GM12878 (cell line): Measurements from ENCODE around the gene ERVW-1. TPM values are rescaled to one million over a fixed set of nuclear protein-coding genes. Genes with fewer than 3 reads are reported as not detected.

ENCODE experiments used
- ATAC-seq: fragments of 200-7000 bp; cut with Tn5 transposase; 3 replicates; pipeline ENCODE4 v1.9.1; 2020; ENCODE audit warnings: mild to moderate bottlenecking, moderate library complexity
- BruUV-seq: library from RNA; stranded (reverse); fragments of 400-500 nt; replicated peaks from 2 replicates; lab custom pipeline; 2021; lab: Mats Ljungman, UMichigan
- CTCF ChIA-PET: fragments of 300-600 bp; sonication (Branson Sonifier 250); formaldehyde crosslinking; extraction: SDS; loops from one replicate; lab custom pipeline; 2021; ENCODE audit warnings: inconsistent platforms; lab: Yijun Ruan, JAX
- POLR2A ChIA-PET: fragments of 350-600 bp; formaldehyde crosslinking; extraction: SDS; loops from one replicate; lab custom pipeline; 2021; ENCODE audit warnings: inconsistent platforms; lab: Charles Lee
- RAD21 ChIA-PET: fragments of 300-600 bp; sonication (Branson Sonifier 250); formaldehyde crosslinking; loops from one replicate; lab custom pipeline; 2023; ENCODE audit warnings: antibody characterized with exemption; ENCODE audit not compliant: unreplicated experiment; lab: Charles Lee
- SMC1A ChIA-PET: fragments of 300-600 bp; sonication (Branson Sonifier 250); formaldehyde crosslinking; loops from one replicate; lab custom pipeline; 2023; ENCODE audit not compliant: unreplicated experiment, uncharacterized antibody; lab: Charles Lee
- DNase-seq: peaks from one replicate; pipeline ENCODE4 v3.0.0-alpha.2; 2011; ENCODE audit warnings: low read depth, low spot score
- FAIRE-seq: peaks from 3 replicates; lab custom pipeline; 2011; peaks lifted over from hg19 to GRCh38; lab: Jason Lieb, UNC
- H2AFZ ChIP-seq: 2 replicates; pipeline ENCODE4 v1.6.0; 2011; ENCODE audit warnings: low read depth, low read length, control low read depth; ENCODE audit not compliant: control insufficient read depth
- H3K27ac ChIP-seq: 2 replicates; pipeline ENCODE4 v1.5.1; 2011; ENCODE audit warnings: control low read depth; ENCODE audit not compliant: control insufficient read depth, insufficient read depth
- H3K27me3 ChIP-seq, 2 experiments: replicated peaks in 1 of 2; 2 replicates each; pipeline versions ENCODE4 v1.6.0 to v1.6.1; 2011; ENCODE audit warnings: low read length in 1 of 2; ENCODE audit not compliant: control insufficient read depth in 2 of 2, insufficient read depth in 2 of 2
- H3K36me3 ChIP-seq, 2 experiments: 2 replicates each; pipeline ENCODE4 v1.5.1; 2011; ENCODE audit warnings: low read length in 1 of 2; ENCODE audit not compliant: control insufficient read depth in 2 of 2, insufficient read depth in 2 of 2
- H3K4me1 ChIP-seq: 2 replicates; pipeline ENCODE4 v1.6.1; 2011; ENCODE audit warnings: mild to moderate bottlenecking, low read length, moderate library complexity, mixed read lengths; ENCODE audit not compliant: control insufficient read depth, insufficient read depth
- H3K4me2 ChIP-seq: 2 replicates; pipeline ENCODE4 v1.6.0; 2011; ENCODE audit warnings: control low read depth; ENCODE audit not compliant: control insufficient read depth, insufficient read depth
- H3K4me3 ChIP-seq: fragments of 200-600 bp; sonication (generic); 2 replicates; pipeline ENCODE4 v1.5.1; 2016
- H3K79me2 ChIP-seq: 2 replicates; pipeline ENCODE4 v1.6.0; 2011; ENCODE audit warnings: low read length; ENCODE audit not compliant: control insufficient read depth, insufficient read depth
- H3K9ac ChIP-seq: 2 replicates; pipeline ENCODE4 v1.8.0; 2011; ENCODE audit warnings: low read length, control low read depth, mixed read lengths; ENCODE audit not compliant: control insufficient read depth, insufficient read depth
- H3K9me3 ChIP-seq: replicated peaks from 3 replicates; pipeline ENCODE4 v1.5.1; 2011; ENCODE audit warnings: mild to moderate bottlenecking, low read length; ENCODE audit not compliant: control insufficient read depth, insufficient read depth
- H4K20me1 ChIP-seq: 2 replicates; pipeline ENCODE4 v1.6.0; 2011; ENCODE audit not compliant: control insufficient read depth, insufficient read depth
- ATF2 ChIP-seq: IDR thresholded peaks from 2 replicates; pipeline ENCODE4 v1.6.1; 2012; ENCODE audit warnings: low read length, inconsistent platforms
- BHLHE40 ChIP-seq, 2 experiments: fragments of 450-650 bp in 1 of 2; IDR thresholded peaks; 2 replicates each; pipeline ENCODE4 v1.6.1; 2011 to 2017; ENCODE audit warnings: low read depth in 2 of 2, borderline replicate concordance in 1 of 2, improper control_type of control experiment in 1 of 2, low read length in 1 of 2, mild to moderate bottlenecking in 1 of 2
- POLR2A ChIP-seq: IDR thresholded peaks from 2 replicates; pipeline ENCODE4 v1.6.1; 2011; ENCODE audit warnings: low read depth, mild to moderate bottlenecking, low read length
- TAF1 ChIP-seq: IDR thresholded peaks from 2 replicates; pipeline ENCODE4 v1.6.1; 2011; ENCODE audit warnings: mild to moderate bottlenecking, low read depth, low read length, borderline replicate concordance
- TCF3 ChIP-seq: IDR thresholded peaks from 2 replicates; pipeline ENCODE4 v1.6.1; 2012; ENCODE audit warnings: low read depth, mild to moderate bottlenecking, low read length, borderline replicate concordance; ENCODE audit not compliant: insufficient read depth
- YY1 ChIP-seq: IDR thresholded peaks from 2 replicates; pipeline ENCODE4 v1.6.1; 2011; ENCODE audit warnings: low read depth, mild to moderate bottlenecking, low read length
- ZBTB11 ChIP-seq: fragments of 450-650 bp; formaldehyde crosslinking; IDR thresholded peaks from 2 replicates; pipeline ENCODE4 v1.5.0; 2022; ENCODE audit warnings: mild to moderate bottlenecking, missing genetic modification characterization
- WGBS: methylation state at CpG from one replicate; pipeline ENCODE4 v1.1.6; 2016; ENCODE audit warnings: low lambda C conversion rate; ENCODE audit not compliant: insufficient replicate concordance, insufficient coverage; ENCODE audit errors: missing lambda C conversion rate; 5-methylcytosine and 5-hydroxymethylcytosine counted together
- in situ Hi-C: fragments of 300-500 bp; cut with MboI; formaldehyde crosslinking; loops from 9 replicates; pipeline ENCODE4 v1.14.3; 2018; ENCODE audit warnings: mixed read lengths
- intact Hi-C: fragments of 100-400 bp; cut with micrococcal nuclease; formaldehyde crosslinking; loops from one replicate; pipeline ENCODE4 v1.14.2; 2022; ENCODE audit not compliant: unreplicated experiment
- polyA plus RNA-seq, 11 experiments: library from polyadenylated mRNA; depleted of rRNA in 4 of 11; unstranded in 6 of 11; stranded (reverse) in 5 of 11; fragments of >200 nt; fragmentation: Nextera tagmentation in 4 of 11; fragmentation: Illumina TruSeq in 1 of 11; extraction: Ambion mirVana in 4 of 11; extraction: Trizol in 1 of 11; gene quantifications; 1 replicate in 1 of 11; 2 replicates in 10 of 11; pipeline versions ENCODE4 v1.2.1 to v1.2.3, GENCODE V29; 2011 to 2016; ENCODE audit warnings: inconsistent platforms in 2 of 11, missing spikeins in 2 of 11, low read depth in 1 of 11
- total RNA-seq, 4 experiments: library from RNA; depleted of rRNA in 3 of 4; stranded (reverse); fragments of >200 nt in 3 of 4; fragmentation: Illumina TruSeq in 1 of 4; extraction: Trizol in 1 of 4; gene quantifications; 2 replicates each; pipeline versions ENCODE4 v1.2.1 to v1.2.3, GENCODE V29; 2013 to 2021
- TF ChIP-seq, protein P1 (sequence below): fragments of 450-650 bp; conservative IDR thresholded peaks from 2 replicates; pipeline ENCODE4 v1.6.1; 2017; ENCODE audit warnings: mild to moderate bottlenecking, moderate library complexity

The ERVW-1 gene
- total and polyA plus RNA-seq, 10 of the 15 experiments (the other 5 are each of a cell fraction or from before 2014, with no cell fraction given), result 0.05 TPM; not detected in 9

GRCh38 chr7:92447345-92448204 lies 30.2 kb downstream of the ERVW-1 start, which contains the start of gene GATAD1:
GATAD1 (plus strand) TSS chr7:92447482; CDS start chr7:92447730, 248 bp downstream.
- ChIA-PET CTCF (interaction anchor here (0.6 to 4.6 kb wide), 54 partner anchors 9 to 1850 kb away, joined by 3 to 86 read pairs (median 4); partner anchors contain the start of genes AKAP9, ANKIB1, CYP51A1 and KRIT1), SMC1A (interaction anchor here (0.6 to 3.0 kb wide), 25 partner anchors 14 to 1992 kb away, joined by 3 to 22 read pairs (median 4); partner anchors contain the start of genes AKAP9, ANKIB1, CYP51A1 and ERVW-1), RAD21 (interaction anchor here (0.6 to 3.1 kb wide), 23 partner anchors 14 to 1407 kb away, joined by 3 to 45 read pairs (median 4); partner anchors contain the start of genes AKAP9, ANKIB1, KRIT1 and LRRD1), POLR2A (interaction anchor here (0.5 to 2.1 kb wide), 14 partner anchors 10 to 1738 kb away, joined by 3 to 6 read pairs (median 4); partner anchors contain the start of genes AKAP9, ANKIB1, CYP51A1 and KRIT1)
- Histone ChIP-seq H4K20me1 (no peaks in the 10 kb centered on the region), H3K4me1 (no peaks in the 10 kb centered on the region), H3K9me3 (no peaks in the 10 kb centered on the region), H3K4me2 (peak within 1 kb of the TSS; percentile 73), H3K9ac (peak within 1 kb of the TSS; percentile 97), H2AFZ (peak within 1 kb of the TSS; percentile 96), H3K36me3 (peaks cover 2 to 11% of the 10 kb centered on the region in 2 experiments; a peak in 2 of 4 replicates), H3K27me3 (no peaks in the 10 kb centered on the region), H3K27ac (peak within 1 kb of the TSS; percentile 95), H3K4me3 (peak within 1 kb of the TSS; percentile 92), H3K79me2 (peaks cover 17% of the 10 kb centered on the region)
- FAIRE-seq, result no peak
- no peak for DNase-seq
- ATAC-seq, result peak; percentile 91
- WGBS, result 1% methylated on average over 44 of the region's 87 CpGs
- BruUV-seq, result TSS peak; percentile 53
- in situ Hi-C loops (loop anchor here (5.0 to 25.0 kb wide), 2 partner anchors 615 to 1360 kb away; no protein-coding TSS in a partner anchor), intact Hi-C loops (loop anchor here (1.0 to 10.0 kb wide), 7 partner anchors 23 to 617 kb away; partner anchors contain the start of genes AKAP9, ANKIB1, CYP51A1 and KRIT1)
- TF ChIP-seq, protein P1, sequence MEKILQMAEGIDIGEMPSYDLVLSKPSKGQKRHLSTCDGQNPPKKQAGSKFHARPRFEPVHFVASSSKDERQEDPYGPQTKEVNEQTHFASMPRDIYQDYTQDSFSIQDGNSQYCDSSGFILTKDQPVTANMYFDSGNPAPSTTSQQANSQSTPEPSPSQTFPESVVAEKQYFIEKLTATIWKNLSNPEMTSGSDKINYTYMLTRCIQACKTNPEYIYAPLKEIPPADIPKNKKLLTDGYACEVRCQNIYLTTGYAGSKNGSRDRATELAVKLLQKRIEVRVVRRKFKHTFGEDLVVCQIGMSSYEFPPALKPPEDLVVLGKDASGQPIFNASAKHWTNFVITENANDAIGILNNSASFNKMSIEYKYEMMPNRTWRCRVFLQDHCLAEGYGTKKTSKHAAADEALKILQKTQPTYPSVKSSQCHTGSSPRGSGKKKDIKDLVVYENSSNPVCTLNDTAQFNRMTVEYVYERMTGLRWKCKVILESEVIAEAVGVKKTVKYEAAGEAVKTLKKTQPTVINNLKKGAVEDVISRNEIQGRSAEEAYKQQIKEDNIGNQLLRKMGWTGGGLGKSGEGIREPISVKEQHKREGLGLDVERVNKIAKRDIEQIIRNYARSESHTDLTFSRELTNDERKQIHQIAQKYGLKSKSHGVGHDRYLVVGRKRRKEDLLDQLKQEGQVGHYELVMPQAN, result 0 out of 2 replicates have a peak, but pooled peaks have one; percentile 36
- no peak for TF ChIP-seq ATF2
- peak; percentile 75; the same call in 1 of the 2 replicates for TF ChIP-seq TAF1
- TF ChIP-seq ZBTB11, result peak; percentile 55
- 0 out of 2 replicates have a peak, but pooled peaks have one; percentile 20 for TF ChIP-seq TCF3
- TF ChIP-seq BHLHE40 (IDR thresholded peaks at IDR 0.05; ENCODE audit: borderline replicate concordance in 1 of 2, low read depth in 2 of 2, low read length in 1 of 2), result peak; percentile 17 to 51; a peak in 2 of 4 replicates
- peak; percentile 72 for TF ChIP-seq POLR2A
- no peak; the same call in none of the 2 replicates for TF ChIP-seq YY1
